Right lung (tissue), 5 donors: ENCODE measurements around the gene FMNL1. TPM values are rescaled to one million over a fixed set of nuclear protein-coding genes. Genes with fewer than 3 reads are reported as not detected.

Source experiments
- DNase-seq, 2 donors: peaks; one replicate each; pipeline ENCODE4 v3.0.0-alpha.2; 2013
- polyA plus RNA-seq, 5 donors: library from polyadenylated mRNA; unstranded; fragments of 120-200 nt; gene quantifications; one replicate each; pipeline versions ENCODE4 v1.2.1 to v1.2.3, GENCODE V29; 2013; ENCODE audit warnings: inconsistent platforms in 1 of 5, low replicate concordance in 1 of 5; ENCODE audit not compliant: insufficient read length in 5 of 5, insufficient read depth in 1 of 5

The FMNL1 gene
- polyA plus RNA-seq, 5 donors = 5.3 to 8.2 (median 6.9) TPM

DNA sequence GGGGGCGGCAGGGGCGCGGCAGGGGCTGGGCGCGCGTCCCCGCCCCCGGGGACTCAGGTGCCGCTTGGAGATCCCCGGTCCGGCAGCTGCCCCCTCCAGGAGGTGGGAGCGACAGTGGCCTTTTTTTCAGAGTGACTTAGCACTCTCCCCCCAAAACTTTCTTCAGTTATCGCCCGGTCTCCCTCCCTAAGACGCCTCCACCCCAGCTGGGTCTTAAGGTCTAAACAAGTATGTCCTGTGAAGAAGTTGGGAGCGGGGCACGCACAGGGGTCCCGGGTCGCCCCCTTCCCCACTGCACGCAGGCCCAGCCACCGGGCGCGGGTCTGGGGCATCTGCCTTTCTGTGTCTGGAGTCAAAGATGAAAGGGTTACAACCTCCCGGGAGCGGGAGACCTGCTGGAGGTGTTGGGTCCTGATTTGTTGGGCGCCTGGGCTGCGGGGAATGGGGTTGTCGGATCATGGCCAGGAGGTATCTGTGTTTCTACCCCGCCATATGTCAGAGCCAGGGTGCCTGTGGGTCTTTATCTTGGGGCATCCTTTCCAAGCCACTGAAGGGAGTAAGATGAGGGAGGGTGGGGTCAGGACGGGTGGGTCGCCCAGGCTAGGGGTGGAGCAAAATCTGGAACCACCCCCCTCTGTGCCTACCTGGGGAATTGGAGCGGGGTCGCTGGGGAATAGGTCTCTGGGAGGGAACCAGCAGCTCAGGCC lies 757 bp downstream of the FMNL1 start:
- DNase-seq = no peak

DNA sequence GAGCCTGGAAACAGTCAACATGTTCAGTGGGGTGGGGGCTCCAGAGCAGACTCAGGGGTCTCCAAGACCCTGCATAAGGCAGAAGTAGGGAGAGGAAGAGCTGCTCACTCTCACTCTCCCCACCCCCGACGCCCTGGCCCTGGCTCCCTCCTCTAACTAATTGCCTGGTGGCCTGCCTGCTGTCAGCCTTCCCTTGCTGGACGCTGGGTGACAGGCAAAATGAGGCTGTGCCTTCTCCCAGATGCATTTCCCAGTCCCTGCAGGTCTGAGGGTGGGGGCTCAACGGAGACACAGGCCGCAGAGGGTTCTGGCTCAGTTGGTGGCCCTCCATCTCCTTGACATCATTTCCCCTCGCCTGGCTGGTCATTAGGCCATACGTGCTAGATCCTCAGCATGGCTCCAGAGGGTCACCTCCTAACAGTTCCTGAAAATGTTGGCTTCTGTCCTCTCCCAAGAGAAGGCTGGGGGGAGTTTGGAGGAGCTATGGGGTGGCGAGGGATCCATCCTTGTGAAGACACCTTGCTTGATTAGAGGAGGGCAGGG lies 1.4 kb downstream of the FMNL1 start:
- no peak for DNase-seq

DNA sequence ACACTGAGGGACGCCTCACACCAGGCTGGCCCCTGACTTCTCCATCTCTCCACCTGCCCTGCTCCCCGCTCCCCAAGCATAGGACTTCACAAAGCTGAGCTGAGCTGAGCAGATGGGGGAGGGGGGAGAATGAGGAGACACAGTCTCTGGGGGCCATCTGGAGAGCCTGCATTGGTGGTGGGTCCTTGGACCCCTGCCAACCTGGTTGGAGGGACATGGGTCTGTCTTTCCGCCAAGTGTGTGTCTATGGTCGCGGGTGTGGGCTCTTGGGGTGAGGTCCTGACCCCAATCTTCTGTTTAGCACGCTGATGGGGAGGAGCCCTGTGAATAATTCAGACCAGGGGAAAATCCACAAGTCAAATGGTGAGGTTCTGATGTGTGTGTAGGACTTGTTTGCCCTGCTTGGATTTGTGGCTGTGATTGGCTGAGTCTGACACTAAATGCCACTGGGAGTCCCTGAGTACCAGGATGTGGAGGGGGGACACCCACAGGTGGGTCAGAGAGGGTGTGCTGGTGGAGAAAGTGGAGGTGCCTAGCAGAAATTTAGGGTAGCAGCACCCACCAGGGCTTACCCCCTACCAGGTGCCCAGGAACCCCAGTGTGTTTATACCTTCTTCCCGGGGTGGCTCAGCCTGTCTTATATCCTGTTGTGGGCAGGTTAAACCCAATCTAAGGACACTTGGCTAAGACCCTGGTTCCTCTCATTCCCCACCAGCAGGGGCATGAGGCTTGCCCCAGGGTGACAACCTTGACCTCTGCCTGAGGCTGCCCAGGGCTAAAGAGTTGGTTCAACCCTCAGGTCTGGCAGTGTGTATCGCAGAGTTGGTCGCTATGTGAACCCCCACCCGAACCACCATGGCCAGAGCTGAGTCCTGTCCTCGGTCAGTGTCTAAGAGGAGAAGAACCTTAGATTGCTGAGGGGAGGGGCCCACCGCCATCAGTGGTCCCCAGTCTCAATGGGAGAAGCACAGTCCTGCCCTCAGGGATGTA lies 2.1 kb downstream of the FMNL1 start:
- DNase-seq = no peak

DNA sequence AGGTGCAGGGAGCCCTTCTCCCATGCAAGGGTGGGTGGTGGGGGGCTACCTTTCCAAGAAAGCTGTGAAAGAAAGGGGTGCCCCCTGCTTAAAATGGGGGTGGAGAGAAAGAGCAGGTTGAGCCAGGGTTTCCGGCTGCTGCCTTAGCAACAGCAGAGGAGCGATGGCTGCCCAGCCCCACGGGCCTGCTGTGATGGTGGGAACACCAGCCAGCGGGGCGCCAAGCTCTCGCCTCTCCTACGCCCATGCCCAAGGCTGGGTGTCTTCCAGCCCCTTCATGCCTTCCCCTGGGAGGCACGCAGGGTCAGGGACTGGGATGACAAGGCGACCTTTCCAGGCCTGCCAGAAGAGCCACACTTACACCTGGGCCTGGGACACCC lies 3.0 kb downstream of the FMNL1 start:
- DNase-seq = no peak

DNA sequence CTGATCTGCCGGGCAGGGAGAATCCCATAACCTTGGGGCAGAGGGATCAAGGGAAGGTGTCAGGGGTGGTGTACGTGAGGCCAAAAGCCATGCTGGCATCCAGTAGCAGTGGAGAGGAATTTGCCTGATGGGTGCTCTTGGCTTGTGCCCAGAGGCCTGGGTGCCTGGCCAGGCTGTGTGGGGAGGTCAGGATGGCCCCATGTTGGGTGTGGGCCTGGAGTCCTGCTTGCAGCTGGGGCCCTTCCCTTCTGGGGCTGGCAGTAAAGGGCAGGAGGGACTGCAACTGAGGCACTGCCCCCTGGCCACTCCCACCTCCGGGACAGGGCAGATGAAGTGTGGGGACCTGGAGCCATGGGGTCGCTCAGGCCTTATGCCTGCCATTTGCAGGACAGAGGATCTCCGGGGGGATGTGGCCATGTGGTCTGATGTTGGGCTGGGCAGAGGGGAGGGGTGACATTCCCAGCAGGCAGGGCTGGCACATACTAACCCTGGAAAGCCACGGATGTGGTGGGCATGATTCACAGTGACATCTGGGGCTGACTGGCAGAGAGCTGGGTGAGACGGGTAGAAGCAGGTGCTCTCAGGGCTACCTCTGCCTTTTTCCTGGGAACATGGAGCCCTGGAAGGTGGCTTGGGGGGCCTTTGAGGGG lies 3.5 kb downstream of the FMNL1 start:
- no peak for DNase-seq

DNA sequence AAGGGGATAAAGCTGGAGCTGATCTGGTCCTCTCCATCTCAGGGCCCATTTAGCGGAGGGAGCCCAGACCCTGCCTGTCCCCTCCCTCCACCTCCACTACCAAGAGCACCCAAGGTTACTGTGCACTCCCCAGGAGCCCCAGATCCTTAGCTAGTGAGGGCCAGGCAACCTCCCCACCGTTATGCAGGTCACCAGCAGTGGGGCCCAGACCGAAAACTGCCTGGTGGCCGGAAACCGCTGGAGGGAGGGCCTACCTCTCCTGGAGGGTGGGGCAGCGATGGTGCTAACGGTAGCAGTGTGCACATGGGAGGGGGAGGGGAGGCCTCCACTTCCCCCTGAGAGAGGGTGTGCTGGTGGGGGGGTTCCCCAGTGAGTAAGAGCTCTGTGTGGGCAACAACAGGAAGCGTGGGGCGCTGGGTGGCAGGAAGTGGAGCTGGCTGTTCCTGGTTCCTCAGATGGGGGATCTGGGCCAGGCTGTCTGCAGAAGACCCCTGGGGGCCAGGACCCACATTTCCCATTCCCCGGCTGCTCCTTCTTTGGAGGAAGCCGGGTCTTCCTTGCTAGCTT lies 4.4 kb downstream of the FMNL1 start:
- DNase-seq = no peak

DNA sequence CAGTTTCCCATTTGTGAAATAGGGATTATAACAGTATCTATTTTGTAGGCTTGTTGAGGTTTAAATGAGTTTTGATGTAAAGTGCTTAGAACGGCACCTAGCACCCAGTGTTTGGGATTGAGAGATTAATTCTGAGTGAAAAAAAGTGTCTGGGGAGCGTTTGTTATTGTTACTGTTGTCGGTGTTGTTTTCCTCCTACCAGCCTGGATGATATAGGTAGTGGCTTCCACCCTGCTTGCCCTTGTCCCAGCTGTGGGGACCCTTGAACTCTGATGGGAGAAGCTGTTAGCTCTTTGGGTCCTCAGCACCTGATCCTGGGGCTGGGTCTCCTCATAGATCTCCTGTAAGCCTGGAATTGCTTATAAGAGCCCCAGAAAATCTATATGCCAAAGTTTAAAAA lies 4.9 kb downstream of the FMNL1 start:
- DNase-seq = no peak

DNA sequence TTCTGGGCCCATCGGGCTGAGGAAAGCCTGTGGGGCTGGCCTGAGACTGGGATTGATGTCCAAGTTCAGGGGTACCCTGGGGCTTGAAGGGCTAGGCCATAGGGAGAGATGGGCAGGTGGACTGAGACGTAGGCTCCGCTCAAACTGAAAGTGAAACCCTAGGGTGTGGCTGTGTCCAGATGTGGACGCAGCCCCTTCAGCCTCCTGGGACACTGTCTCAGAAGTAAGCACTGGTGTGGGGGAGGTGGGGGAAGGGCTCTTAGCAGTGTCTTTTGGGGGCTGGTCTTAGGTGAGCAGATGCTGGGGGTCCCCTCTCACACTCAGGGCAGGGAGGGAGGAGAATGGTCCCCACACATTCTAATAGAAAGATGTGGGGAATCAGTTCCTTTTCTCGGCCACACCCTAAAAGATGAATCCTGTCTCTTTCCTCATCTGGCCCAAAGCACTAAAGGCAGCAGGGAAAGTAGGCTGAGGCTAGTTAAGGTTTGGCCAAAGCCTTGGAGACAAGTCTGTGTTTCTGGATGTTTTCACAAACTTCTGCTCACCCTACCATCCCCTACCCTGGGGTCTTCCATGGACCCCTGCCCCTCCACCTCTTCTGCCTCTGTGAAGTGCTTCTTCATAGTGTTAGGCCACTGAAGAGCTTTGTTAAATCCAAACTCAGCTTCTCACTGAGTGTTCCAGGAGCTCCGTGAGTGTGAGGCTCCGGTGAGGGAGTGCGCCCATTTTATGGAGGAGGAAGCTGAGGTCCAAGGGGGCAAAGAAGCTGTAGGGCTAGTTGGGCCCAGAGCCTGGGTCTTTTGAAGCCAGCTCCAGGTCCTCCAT lies 5.6 kb downstream of the FMNL1 start:
- DNase-seq = no peak

DNA sequence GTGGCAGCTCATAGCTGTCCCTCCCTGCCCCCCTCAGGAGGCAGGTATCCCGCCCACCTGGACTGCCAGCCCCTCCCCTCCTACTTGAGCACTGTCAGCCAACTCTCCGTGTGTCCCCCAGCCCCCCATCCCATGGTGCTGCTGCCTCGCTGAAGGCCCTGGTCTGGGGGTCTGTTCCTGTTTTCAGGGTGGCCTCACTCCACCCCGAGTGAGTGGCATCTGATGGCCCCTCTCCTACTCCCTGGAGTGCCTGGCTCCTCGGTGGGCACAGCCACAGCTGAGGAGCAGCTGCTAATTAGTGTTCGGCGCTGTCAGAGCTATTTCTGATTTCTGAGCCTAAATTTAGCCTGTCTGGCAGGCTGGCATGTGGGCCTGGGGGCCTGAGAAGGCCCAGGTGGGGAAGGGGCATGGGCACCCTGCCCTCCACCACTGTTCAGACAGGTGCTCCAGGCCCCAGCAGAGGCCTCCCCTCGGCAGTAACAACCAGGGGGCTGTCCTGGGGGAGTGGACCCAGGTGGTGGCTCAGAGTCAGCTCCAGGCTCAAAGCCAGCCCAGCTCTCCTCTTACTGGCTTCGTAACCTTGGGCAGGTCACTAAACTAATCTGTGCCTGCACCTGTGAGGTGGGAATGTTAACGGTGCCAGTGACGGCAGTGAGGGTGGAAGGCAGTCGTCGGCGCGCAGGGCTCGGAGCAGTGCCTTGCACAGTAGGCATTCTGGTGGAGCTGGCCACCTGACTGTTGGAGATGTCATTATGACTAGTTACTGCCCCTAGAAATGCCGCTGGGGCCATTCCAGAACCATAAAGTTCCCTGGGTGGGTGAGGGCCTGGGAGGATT lies 6.5 kb downstream of the FMNL1 start:
- no peak for DNase-seq

DNA sequence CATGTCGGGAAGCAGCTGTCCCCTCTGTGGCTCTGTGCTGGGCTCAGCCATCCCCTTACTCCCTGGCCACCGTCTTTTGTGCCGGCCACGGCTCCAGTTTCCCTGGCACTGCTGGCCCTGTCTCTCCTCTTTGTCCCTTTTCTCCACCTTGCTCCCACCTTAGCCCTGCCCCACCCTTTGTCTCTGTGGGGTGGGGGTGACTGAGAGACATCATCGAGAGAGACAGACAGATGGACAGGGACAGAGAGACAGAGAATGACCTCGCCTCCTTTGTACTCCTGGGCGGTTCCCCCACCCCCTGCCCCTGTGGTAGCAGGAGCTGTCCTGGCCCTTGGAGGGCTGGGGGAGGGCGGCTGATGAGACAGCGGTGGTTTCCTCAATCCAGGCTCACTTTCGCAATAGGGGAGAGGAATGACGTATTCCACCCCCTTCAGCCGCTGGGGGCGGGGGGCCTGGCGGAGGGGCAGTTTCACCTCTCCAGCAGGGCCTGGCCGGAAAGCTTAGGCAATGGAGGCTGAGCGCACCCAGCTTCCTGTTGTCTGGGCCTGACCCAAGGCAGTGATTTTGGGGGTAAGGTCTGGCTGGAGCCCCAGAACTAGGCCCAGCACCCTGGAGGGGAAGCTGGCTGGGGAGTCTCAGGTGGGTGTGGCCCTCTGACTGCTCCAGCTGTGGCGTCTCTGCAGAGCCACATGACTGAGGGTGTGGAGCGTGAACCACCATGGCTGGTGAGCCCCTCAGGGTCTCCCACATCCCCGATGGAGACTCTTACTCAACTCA lies 7.3 kb downstream of the FMNL1 start:
- DNase-seq = peak; percentile 84 to 86

DNA sequence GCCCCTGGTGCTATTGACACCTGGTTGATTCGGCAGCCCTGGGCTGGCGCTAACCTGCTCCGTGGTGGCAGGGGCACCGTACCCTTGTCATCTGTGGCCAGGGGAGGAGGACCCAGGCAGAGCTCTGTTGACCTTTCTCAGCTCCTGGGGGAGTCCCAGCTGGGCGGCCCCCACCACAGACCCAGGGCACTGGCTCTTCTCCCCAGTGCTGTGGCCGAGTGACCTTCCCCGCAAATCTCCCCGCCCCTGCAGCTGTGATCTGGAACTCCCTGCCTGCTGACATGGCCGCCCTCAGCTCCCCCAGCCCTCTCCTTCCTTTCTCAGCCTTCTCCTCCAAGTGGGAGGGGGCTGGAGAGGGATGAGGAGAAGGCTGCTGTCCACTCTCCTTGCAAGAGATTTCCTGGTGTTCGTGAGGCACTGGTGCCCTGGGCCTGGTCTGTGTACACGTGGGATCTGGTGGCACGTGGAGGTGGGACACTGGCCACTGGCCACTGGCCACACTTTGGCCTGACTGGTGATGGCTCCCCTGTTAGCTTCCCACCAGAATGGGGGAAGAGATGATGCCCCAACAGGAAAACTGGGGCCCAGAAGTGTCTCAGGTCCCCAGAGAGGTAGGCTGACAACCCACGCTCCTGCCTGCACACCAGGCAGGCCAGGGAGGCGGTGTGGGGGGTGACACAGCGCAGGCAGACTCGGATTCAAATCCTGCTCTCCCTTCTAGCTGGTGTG lies 8.2 kb downstream of the FMNL1 start:
- DNase-seq = no peak

DNA sequence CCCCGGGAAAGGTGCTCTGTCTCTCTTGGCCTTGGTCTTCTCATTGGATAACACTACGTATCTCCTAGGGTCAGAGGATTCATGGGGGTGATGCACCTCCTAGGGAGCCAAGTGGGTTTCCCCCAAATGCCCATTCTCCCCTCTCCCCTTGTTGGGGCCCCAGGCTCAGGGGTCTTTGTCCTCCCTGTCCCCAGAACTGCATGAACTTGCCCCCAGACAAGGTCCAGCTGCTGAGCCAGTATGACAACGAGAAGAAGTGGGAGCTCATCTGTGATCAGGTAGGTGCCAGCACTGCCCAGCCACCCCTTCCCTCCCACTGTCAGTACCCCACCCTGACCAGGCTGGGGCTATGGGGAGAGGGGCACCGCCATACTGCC lies 8.7 kb downstream of the FMNL1 start:
- DNase-seq = no peak

DNA sequence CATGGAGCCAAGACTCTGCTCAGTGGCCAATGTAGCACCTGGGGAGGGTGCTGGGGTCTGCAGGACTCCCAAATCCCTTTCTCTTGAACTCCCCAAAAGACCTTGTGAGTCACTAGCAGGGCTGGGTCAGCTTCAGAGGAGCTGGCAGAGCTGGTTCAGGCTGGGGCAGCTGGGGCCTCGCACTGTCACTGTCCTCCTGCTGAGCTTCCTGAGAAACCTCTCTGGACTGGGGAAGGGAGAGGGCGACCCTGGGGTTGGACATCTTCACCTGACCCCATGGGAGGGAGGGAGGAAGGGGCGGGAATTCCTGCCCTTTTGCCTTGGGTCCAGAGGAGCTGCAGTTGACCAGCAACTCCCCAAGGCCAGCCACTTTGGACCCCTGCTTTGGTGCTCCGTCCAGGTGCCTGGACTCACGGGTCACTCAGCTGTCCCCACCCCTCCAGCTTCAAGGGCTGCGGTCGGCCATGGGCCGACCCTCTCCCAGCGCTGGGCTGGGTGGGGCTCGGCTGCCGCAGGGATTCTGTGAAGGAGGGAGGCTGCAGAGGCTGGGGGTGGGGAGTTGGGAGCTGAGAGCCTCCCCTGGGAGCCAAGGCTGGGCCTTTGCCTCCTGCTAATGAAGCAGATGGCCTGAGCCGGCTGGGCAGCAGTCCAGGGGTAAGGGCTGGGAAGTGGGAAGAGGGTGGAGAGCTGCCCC lies 9.2 kb downstream of the FMNL1 start:
- no peak for DNase-seq

DNA sequence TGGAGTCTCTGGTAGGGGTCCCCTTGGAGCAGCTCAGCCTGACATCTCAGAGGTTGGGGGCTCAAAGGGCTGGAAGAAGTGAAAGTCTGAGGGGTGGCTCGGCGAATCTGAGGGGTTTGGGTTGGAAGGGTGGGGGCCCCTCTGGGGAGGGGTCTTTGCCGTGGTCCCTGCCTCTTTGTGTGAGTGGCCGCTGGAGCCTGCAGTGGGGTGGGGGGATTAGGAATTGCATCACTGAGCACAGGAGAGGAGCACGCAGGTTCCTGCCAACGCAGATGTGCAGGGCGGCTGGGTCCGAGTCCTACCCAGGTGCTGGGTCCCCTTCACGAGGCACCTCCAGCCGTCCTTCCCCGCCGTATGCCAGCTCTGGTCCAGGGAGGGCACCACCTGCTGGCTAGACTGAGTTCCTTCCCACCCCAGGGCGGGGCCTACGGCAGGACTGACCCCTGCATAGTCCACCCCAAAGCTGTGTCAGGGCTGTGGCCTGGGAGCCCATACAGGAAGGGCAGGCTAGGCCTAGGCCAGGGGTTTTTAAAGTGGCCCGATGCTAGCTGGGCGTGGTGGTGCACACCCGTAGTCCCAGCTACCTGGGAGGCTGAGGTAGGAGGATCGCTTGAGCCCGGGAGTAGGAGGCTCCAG lies 9.9 kb downstream of the FMNL1 start:
- no peak for DNase-seq

DNA sequence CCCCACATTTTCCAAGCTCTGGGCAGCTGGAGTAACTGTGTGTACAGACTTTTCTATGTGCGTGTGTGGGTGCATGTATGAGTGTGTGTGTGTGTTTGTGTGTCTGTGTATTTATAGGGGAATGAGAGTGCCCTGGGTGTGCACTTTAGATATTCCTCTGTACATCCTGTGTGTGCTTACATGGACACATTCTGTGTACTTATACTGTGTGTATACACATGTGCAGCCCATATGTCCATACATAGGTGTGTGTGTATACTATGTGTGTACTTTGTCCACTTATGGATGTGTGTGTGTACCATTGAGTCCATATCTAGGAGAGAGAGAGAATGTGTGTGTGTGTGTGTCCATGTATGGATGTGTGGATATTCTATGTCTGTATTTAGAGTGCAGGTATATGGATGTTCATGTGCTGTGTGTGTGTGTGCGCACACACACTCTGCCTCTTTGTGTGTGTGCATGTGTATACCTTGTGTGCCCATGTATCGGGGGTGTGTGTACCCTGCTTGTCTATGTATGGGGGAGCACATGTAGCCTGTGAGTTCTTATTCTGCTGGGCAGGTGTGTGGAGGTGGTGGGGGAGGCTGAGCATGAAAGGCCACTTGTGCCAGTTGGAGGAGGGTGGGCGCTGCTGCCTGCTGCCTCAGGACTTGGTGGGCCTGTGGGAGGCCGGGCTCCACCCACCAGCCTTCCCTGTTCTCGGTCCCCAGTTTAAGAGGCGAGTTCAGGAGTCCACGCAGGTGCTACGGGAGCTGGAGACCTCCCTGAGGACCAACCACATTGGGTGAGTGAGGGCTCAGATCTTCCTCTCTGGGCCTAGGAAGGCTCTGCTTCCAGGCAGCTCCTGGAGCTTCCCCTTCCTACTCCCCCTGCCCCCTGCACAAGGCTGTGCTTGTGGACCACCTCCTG lies 11.1 kb downstream of the FMNL1 start:
- DNase-seq = no peak

DNA sequence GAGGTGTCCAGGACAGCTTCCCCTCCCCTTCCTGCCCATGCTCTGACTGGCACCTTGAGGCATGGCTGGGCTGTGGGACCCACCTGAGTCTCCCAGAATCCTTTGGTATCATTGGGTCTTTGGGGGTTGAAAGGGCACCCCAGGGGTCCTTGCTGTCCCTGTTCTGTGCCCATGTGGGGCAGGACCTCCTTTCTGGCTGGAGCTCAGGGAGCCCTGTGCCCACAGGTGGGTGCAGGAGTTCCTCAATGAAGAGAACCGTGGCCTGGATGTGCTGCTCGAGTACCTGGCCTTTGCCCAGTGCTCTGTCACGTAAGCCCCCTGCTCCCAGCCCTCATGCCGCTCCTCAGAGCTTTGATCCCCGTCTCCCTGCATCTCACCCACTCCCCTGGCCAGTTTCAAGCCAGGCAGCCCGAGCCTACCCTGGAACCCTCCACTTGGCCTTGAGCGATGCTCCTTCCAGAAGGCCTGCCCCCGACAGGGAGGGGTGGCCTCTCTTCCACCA lies 11.8 kb downstream of the FMNL1 start:
- DNase-seq = no peak
